GM18519 (cell line): ENCODE data around the gene NSD2.
"Not testable (repeated sequence)": the region's sequence is repeated elsewhere in the genome, so short reads cannot be mapped to it uniquely, and the experiment has no call there.

Experiments used
- ATAC-seq: cut with Tn5 transposase; IDR thresholded peaks from one replicate; pipeline ENCODE4 v1.9.1; 2021; ENCODE audit warnings: mild to moderate bottlenecking, moderate library complexity; ENCODE audit not compliant: unreplicated experiment, low FRiP score

Gene NSD2

DNA sequence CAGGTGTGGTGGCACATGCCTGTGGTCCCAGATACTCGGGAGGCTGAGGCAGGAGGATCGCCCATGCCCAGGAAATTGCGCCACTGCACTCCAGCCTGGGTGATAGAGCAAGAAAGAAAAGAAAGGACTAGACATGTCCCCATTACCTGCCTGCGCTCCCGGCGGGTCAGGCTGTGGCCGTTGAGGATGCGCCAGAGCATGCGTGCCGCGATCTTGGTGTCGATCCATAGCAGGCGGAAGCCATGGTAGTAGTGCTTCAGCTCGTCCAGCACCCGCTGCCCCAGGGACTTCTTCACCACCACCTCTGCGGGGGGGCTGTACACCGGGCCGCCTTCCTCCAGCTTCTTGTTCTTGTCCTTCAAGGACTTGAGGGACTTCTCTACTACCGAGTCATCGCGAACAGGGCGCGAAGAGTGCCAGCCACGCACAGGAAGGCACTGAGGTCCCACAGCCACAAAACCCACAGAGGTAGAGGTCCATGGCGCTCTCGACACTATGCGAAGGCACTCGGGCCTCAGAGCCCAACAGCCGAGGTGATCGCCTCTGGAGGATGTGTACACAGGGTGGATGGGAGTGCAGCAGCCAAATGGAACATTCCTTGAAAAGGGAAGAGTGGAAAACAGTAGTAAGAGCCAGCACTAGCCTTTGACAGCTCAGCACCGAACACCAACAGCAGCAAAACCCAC lies 29.8 kb upstream of the NSD2 start:
- no peak for ATAC-seq

DNA sequence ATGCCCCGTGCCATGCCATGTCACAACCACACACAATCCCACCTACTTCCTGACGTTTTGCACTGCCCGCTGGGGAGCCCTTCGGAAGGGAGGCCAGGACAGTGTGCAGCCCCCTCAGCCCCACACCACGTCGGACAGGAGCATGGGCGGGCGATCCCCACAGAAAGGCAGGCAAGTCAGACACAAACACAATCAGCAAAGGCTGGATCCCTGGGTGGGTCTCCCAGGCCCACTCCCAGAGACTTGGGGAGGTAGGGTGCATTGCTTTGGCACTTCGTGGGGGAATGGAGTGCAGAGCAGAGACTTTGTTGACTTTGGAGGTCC lies 29.3 kb upstream of the NSD2 start:
- ATAC-seq, result no peak

DNA sequence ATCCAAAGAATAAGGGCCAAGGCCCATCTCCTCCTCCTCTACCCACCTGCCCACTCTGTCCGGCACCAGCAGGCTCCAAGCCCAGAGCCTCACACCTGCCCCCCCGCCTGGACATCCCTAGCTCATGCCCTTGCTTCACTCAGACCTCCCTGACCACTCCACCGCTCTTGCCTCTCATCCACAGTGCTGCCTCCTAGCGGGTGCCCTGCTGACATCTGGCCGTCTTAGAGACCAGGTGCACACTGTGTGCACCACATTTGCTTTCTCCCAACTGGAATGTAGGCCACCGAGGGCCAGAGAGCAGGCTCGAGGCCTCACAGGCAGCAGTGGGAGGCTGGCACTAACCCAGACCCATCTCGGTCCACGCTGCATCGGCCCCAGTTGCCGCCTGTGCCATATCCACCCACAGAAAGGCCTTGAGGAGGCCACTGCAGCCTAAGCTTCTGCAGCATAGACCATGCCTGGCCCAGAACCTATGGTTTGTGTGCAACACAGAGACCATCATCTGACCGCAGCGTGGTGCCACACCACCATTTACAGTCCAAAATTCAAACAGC lies 28.8 kb upstream of the NSD2 start:
- no peak for ATAC-seq

DNA sequence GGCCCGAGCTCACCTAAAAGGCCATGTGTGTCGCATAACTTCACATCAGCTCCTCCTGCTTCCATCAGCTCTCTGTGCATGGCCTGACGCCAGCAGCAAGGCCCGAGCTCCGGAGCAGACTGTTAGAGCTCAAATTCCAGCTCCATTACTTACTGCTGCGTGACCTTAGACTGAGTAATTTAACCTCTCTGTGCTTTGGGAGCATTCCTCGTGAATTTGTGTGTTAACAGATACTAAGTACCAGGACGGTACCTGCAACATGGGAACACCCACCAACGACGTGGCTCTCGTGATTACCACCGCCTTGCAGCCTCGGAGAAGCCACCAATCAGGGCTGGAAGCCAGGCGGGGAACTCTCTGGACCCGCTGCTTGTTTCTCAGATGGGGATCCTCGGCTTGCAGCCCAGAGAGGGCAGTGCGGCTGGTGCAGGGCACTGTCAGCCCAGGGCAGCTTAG lies 28.2 kb upstream of the NSD2 start:
- ATAC-seq, result no peak

DNA sequence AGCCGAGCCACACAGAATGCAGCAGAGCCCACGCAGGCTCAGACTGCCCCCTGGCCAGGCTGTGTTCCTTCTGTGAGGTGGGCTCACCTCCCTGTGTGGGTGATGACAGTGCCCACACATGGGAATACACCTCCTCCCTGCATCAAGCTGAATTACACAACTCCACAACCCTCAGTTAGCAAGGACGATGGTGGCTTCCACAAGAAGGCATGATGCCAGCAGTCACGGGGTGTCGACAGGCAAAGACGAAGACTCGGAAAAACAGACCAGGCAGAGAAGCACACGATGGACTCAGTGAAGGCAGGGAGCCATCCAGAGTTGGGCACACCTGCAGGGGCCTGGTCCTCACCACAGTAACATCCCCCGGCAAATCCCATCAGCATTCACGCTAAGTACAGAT lies 27.3 kb upstream of the NSD2 start:
- no peak for ATAC-seq

DNA sequence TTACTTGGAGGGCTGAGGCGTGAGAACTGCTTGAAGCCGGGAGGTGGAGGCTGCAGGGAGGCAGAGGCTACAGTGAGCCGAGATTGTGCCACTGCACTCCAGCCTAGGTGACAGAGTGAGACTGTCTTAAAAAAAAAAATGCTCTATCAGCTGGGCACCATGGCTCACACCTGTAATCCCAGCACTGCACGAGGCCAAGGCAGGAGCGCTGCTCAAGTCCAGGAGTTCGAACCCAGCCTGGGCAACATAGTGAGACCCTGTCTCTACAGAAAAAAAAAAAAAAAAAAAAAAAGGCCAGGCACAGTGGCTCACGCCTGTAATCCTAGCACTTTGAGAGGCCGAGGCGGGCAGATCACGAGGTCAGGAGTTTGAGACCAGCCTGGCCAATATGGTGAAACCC lies 26.6 kb upstream of the NSD2 start:
- ATAC-seq, result not testable (repeated sequence)

DNA sequence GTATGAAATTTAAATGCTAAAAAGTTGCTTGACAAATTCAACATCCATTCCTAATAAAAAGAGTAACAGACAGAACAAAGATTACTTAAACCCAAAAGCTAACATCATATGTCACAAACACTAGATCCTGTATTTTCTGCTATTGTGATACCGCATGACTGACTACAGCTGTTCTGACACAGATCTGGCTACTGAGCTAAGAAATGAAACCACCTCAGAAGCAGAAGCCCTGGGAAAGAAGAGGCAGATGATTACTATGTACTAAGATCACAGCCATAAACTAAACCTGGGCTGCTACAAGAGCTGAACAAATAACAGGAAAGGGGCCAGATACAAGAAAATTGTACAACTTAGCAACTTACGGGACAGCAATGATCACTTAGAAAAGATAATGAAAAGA lies 24.6 kb upstream of the NSD2 start:
- ATAC-seq, result no peak

DNA sequence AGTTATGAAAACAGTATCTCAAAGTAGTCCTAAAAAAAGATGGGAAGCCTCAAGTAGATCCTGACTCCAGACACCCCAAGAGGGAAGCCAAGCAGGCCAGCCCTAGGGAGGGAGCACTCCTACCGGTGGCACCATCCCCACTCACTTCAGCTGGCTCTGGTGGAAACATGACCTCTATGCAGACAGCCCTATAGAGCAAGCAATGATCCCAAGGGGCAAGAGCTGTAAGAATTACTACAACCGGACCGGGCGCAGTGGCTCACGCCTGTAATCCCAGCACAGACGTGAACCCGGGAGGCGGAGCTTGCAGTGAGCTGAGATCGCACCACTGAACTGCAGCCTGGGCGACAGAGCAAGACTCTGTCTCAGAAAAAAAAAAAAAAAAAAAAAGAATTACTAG lies 20.9 kb upstream of the NSD2 start:
- no peak for ATAC-seq

DNA sequence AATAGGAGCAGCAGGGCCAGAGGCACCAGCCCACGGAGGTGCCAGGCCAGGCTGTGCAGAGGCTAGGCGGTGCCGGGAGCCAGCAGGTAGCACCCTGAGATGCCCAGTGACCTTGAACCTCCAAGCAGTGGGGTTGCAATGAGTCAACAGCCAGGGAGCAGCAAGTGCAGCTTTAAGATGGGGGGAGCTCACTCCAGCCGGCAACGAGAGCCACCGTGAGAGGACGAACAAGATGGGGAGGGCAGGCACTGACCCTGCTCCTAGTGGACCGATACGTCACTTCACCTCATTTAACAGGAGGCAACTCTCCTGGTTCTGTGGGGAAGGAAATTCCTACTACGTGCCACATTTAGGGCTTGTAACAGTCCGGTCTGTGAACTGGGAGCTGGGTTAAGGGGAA lies 20.0 kb upstream of the NSD2 start:
- ATAC-seq, result no peak

DNA sequence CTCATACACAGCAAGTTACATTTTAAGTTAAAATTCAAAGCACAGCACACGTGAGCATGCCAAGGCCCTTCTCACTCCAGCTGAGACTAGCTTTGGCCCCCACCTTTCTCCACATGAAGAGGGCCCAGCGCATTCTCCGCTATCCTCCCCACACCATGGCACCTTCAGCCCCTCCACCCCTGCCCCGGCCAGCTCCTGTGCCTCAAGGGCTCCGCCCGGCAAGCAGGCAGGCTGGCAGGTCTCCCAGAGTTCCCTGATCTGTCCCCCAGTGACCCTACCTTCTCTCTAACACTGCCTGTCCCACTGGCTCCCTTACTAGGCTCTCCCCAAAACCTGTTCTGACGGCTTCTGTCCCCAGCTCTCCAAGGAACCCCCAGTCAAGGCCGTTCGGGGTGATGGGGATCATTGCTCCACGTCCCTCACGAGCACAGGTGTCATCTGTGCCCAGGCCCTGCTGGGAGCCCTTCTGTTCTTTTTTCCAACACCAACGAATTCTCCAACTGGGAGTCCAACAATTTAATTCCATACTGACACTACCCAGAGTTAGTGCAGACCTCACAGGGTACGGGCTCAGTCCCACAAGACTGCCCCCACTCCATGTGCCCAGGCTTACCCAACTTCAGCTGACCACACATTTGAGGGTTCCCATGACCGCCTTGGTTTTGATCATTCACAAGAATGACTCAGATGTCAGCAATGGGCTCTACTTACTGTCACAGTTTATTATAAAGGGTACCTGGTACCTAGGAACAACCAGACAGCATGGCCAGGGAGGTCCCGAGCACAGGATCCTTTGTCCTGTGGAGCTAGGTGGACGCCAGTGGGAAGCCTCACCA lies 19.4 kb upstream of the NSD2 start:
- ATAC-seq, result no peak

DNA sequence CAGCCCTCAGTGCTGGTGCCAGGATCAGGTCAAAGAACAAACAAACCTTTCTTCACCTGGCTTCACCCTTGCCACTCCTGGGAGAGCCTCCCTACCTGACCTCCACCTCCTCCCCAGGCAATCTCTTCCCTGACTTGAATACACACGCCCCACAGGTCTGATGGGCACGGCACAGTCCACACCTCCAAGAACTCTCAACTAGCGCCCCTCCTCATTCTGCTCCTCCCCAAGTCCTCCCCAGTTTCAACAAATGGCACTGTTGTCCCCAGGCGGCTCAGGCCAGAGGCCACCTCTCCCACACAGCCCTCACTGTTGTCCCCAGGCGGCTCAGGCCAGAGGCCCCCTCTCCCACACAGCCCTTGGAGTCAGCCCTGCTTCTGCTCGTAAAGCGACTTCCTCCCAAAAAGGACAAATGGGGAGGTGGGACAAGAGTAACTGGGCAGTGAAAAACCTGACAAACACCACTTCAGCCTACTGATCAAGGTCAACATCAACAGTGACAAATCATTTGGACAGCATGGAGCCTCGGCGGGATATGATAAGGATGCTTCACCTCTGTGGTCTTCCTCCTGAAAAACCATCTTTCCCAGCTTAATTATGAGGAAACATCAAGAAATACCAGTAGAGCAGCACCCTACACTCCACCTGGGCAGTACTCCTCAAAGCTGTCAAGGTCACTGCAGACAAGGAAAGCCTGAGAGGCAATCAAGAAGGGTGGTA lies 18.1 kb upstream of the NSD2 start:
- ATAC-seq, result no peak

DNA sequence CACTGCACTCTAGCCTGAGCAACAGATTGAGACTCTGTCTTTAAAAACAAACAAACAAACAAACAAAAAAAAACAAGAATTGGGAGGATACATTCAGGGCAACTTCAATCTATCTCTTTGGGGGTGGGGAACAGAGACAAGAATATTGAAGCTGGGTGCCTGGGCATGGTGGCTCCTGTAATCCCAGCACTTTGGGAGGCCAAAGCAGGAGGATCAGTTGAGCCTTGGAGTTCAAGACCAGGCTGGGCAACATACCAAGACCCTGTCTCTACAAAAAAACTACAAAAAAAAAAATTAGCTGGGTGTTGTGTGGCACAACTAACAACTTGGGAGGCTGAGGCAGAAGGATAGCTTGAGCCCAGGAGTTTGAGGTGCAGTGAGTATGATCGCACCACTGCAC lies 16.4 kb upstream of the NSD2 start:
- no peak for ATAC-seq

DNA sequence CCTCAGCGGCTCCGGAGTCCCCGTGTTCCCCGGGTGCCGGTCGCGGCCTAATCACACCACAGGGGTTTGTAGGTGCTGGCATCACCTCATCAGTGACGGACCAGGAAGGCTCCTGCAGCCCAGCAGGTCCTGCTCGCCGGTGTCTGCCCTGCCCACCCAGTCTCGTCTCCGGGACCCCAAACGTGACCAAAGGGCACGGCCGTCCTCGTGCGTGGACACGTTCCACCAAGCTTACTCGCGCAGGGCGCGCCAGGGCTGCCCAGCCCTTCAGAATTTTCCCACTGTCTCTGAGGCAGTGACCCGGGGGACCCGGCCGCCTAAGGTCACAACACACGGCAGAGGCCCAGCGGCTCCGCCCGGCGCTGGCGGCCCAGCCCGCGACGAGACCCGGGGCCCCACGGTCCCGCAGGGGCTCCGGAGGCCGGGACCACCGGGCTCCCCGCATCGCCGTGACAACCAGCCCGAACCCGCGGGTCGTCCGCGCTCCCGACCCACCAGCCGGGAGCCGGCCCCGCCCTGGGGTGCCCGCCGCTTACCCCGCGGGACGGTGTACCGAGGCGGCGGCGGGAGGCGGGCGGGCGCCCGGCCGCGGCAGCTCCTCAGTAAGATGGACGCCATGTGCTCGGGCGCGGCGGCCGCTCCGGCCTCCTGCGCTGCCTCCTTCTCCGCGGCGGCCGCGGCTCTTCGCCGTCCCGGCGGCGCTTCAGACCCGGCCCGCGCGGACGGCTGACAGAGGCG lies 15.7 kb upstream of the NSD2 start:
- no peak for ATAC-seq

DNA sequence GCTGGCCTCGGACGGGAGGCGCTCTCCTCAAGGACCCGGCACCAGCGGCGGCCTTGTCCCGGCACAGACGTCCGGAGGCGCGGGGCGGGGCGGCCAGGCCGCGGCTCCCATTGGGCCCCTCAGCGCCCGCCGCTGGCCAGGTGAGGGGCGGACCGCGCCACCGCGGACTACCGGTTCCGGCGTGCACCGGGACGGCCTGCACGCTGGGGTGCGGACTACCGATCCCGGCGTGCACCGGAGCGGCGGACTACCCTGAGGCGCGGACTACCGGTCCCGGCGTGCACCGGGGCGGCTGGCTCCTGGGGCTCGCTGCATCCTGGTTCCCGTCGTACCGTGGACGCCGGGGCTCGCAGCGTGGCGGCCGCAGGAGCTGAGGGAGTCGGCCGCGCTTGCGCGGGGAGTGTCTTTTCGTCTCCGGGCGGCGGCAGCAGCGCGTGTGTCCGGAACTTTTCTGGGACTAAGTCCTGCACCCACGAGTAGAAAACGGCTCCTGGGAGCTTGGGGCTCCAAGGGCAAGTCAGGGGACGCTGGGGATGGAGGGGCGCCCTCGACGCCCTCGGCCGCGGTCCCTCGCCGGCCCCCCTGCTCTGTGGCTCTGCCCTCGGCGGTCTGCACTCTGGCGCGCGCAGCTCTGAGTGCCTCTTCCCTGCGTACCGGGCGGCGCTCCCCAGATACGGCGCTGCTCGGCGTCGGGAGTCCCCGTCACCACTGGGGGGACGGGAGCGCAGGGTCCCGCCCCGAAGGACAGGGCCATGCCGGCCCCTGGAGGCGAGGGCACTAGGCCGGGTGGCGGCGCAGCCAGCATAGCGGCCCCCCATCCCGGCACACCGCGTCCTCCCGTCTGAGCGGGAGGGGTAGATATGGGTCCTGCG lies 14.9 kb upstream of the NSD2 start, which contains the start of gene LETM1:
Gene LETM1, minus strand, starts transcription at position 86 of the 872 bp plus-strand sequence. CDS start 206 bp downstream, outside the sequence.
- ATAC-seq, result peak; percentile 66

DNA sequence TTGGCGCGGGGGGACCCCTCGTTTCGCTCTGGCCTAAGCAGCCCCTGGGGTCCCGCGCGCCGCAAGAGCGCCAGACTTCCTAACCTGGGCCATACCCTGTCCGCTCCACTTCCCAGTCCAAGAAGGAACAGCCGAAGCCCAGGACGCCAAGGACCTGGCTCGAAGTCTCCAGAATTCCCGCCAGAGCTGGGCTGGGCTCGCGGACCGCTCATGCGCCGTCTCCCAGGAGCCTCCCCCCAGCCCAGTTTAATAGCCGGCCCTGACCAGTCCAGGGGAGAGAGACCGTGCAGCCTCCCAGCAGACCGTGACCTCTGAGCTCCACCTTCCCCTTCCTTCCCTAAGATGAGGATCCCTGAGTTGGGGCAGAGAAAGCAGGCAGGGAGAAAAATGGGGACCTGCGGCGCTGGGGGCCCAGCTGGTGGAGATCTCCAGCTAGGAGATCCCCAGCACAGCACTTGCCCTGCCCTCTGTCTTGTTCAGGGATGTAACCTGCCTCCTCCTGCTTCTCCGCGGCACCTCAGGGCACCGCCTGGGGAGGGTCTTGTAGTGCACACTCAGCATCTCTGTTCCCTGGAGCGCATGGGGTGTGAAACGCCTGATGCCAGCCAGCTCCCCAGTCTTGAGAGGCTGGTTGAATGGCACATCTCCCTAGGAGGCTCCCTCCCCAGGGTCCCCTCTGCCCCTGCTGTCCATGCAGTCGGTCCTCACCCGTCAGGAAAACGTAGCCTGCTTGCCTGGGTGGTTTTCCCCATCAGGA lies 14.1 kb upstream of the NSD2 start:
- ATAC-seq, result no peak

DNA sequence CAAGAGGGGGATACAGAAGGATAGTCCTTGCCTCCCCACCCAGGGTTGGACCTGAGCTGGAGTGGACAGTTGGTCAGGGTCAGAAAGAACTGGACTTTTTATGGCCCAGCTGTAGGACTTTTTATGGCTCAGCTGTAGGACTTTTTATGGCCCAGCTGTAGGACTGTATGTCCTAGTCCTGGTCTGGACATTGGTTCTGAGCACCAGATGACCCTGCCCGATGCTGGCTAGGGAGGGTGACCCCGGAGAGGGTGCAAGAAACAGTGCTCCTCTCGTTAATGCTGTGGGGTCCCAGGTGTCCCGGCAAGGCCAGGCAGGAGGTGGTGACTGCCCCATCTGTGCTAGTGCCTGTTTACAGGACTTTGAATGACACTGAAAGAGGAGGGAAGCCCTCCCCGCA lies 13.3 kb upstream of the NSD2 start:
- ATAC-seq, result no peak

DNA sequence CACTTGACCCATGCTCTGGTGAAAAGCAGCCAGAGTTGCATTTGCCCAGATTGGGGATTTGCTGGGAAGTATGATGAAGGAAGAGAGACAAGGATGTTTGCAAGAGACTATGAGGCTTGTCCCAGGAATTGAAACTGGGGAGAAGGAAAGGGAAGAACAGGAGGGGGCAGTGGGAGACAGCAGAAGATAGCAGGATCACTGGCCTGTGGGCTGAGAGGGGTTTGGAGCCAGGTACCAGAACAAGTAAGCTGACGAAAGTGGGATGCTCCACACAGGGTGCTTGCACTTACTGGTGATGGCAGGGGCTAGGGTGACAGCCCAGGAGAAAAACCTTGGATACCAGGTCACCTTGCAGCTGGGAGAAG lies 11.8 kb upstream of the NSD2 start:
- no peak for ATAC-seq

DNA sequence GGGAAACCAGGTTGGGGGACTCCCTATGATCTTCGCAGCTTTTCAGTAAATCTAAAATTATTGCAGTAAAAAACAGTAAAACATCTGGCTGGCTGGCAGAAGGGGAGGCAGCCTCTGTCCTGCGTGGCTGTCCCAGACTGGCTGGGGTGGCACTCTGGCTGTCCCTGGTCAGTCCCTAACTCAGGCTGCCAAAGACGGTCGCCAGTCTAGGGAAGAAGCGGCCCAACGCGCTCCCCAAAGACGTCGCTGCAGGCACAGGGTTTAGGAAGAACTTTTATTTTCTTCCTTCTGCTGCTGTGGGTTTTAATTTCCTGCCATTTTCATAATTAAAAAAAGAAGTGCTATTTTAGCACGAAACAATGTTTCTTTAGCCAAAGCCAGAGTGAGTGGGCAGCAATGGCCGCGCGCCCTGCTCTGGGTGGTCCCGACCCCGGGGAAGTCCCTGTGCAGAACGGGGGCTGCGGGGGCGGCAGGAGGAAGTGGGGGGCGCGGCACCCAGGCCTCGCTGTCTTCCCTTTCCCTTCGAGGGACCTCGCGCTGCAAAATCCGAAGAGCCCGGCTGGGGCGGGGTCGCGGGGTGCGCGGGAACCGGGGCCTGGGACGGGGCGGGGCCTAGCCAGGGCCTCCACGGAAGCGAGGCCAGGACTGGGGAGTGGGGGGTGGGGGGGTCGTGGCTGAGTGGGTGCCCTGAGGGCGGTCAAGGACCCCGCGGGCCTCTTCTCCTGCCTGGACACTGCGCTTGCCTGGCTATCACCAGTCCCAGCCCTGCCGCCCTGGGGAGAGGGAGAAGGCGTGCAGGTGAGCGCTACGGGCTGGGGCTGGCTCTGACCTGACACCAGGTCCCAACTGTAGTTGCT lies 8.9 kb upstream of the NSD2 start:
- ATAC-seq, result no peak
